ENCODE results near the gene ZNF547. TPM values are rescaled to one million over a fixed set of nuclear protein-coding genes. Genes with fewer than 3 reads are reported as not detected.
A peak's percentile ranks its signal among the peaks of the same experiment; 100 is the strongest.

ZNF547 gene
- total and polyA plus RNA-seq, 2 of the 8 experiments (the other 6 are each of a cell fraction or from before 2014, with no cell fraction given) = 1.1 to 2.1 TPM

- H3K4me3 ChIP-seq (ENCODE audit: extremely low read depth in 1 of 4, insufficient read depth in 2 of 4, low read depth in 3 of 4, low read length in 4 of 4) = no peak overlapping the region
- H3K4ac ChIP-seq (replicated peaks; ENCODE audit: insufficient read length, low read depth, low read length) = no peak overlapping the region
- H3K18ac ChIP-seq (ENCODE audit: extremely low read depth, low read length) = no peak overlapping the region
- no peak overlapping the region for H3K56ac ChIP-seq (replicated peaks; ENCODE audit: insufficient read length, low read depth, low read length)
- no peak overlapping the region for H4K8ac ChIP-seq (ENCODE audit: extremely low read depth, insufficient read depth, low read length)
- ChIA-PET POLR2A (ENCODE audit: partially characterized antibody) (no interaction called here), CTCF (ENCODE audit: partially characterized antibody) (no interaction called here)
- H3K23me2 ChIP-seq (ENCODE audit: low read depth, low read length) = no peaks in the 10 kb centered on the region
- no peaks in the 10 kb centered on the region for H3K79me1 ChIP-seq (ENCODE audit: low read depth, low read length)
- TF ChIP-seq TAF1 (IDR thresholded peaks at IDR 0.05; ENCODE audit: low read depth, low read length) (no peak), CHD1 (IDR thresholded peaks at IDR 0.05; ENCODE audit: low read depth, low read length) (no peak), ZNF274 (IDR thresholded peaks at IDR 0.05; ENCODE audit: borderline replicate concordance, extremely low read depth, low read length) (peak; percentile 49; the same call in 1 of the 2 replicates)
- H3K14ac ChIP-seq (ENCODE audit: insufficient read length) = no peak overlapping the region
- no peak overlapping the region for H2BK15ac ChIP-seq (ENCODE audit: low read length)
- no peaks in the 10 kb centered on the region for H3K27me3 ChIP-seq (replicated peaks in 1 of 4; ENCODE audit: control insufficient read depth in 3 of 4, extremely low read depth in 1 of 4, insufficient read depth in 3 of 4, low read length in 3 of 4)
- 84% methylated on average over 3 of the region's 3 CpGs; no CpG with 5 or more reads in 1 of the 2 experiments for WGBS, 2 experiments (ENCODE audit: extremely low coverage in 1 of 2, insufficient coverage in 1 of 2, insufficient read length in 1 of 2, insufficient replicate concordance in 2 of 2, low coverage in 1 of 2, low lambda C conversion rate in 2 of 2, missing lambda C conversion rate in 1 of 2)
- H3K4me1 ChIP-seq (replicated peaks in 1 of 4; ENCODE audit: control insufficient read depth in 3 of 4, insufficient read depth in 4 of 4, low read length in 3 of 4) = no peaks in the 10 kb centered on the region
- H2BK12ac ChIP-seq (ENCODE audit: low read depth, low read length) = no peak overlapping the region
- no peak overlapping the region for H2BK5ac ChIP-seq (ENCODE audit: low read depth, low read length)
- no peak overlapping the region for H3K23ac ChIP-seq (ENCODE audit: insufficient read length)
- H2BK20ac ChIP-seq (ENCODE audit: low read length) = no peak overlapping the region
- no peak overlapping the region for H3K4me2 ChIP-seq (ENCODE audit: insufficient read depth in 1 of 2, low read depth in 2 of 2, low read length in 2 of 2)
- no peak overlapping the region for H2AFZ ChIP-seq (ENCODE audit: low read length)
- H4K91ac ChIP-seq (replicated peaks; ENCODE audit: insufficient read length, low read length) = no peak overlapping the region
- DNase-seq (ENCODE audit: low read depth in 1 of 2, low spot score in 2 of 2) = no peak
- peaks cover 0 to 32% (median 0%) of the 10 kb centered on the region in 4 experiments; a peak in 3 of 8 replicates for H3K36me3 ChIP-seq (ENCODE audit: control insufficient read depth in 2 of 4, insufficient read depth in 4 of 4, low read length in 3 of 4)
- no peak overlapping the region for H2BK120ac ChIP-seq (replicated peaks; ENCODE audit: low read depth, low read length)
- H2AK5ac ChIP-seq (ENCODE audit: low read depth, low read length) = no peak overlapping the region
- FAIRE-seq = no peak
- H3K79me2 ChIP-seq (ENCODE audit: control insufficient read depth in 1 of 2, insufficient read depth in 2 of 2, low read length in 2 of 2) = no peaks in the 10 kb centered on the region
- H3K9me3 ChIP-seq (ENCODE audit: insufficient read depth in 2 of 2, low read depth in 1 of 2, low read length in 1 of 2) = peaks cover 27 to 37% of the 10 kb centered on the region in 2 experiments
- no peak overlapping the region for H3K9ac ChIP-seq (replicated peaks in 1 of 4; ENCODE audit: extremely low read depth in 1 of 4, low read depth in 3 of 4, low read length in 3 of 4)
- no peak overlapping the region for H4K5ac ChIP-seq (ENCODE audit: insufficient read length, low read depth, low read length)
- no peak overlapping the region for H3K27ac ChIP-seq (ENCODE audit: low read depth, low read length)
- H4K20me1 ChIP-seq (replicated peaks in 1 of 2; ENCODE audit: control insufficient read depth in 1 of 2, insufficient read depth in 2 of 2, low read length in 2 of 2) = no peaks in the 10 kb centered on the region
These were observed 14.3 kb downstream of the ZNF547 start for GRCh38 chr19:57377498-57378146.

Data from H1 (cell line).